Measurements from ENCODE around the gene TOMM34. TPM values are rescaled to one million over a fixed set of nuclear protein-coding genes. Genes with fewer than 3 reads are reported as not detected.

TOMM34 gene
- total RNA-seq, 1 experiment from 2014 or later = 90.6 TPM

- DNase-seq (ENCODE audit: low read depth) = no peak
These were observed 29.6 kb downstream of the TOMM34 start for GRCh38 chr20:44930517-44931168.

GRCh38 chr20:44928595-44928994 lies 31.6 kb downstream of the TOMM34 start:
- no peak for DNase-seq (ENCODE audit: low read depth)

GRCh38 chr20:44924541-44924940 lies 35.7 kb downstream of the TOMM34 start:
- DNase-seq (ENCODE audit: low read depth) = no peak

- no peak for DNase-seq (ENCODE audit: low read depth)
These were observed 38.8 kb downstream of the TOMM34 start for GRCh38 chr20:44921447-44921846.

DNA sequence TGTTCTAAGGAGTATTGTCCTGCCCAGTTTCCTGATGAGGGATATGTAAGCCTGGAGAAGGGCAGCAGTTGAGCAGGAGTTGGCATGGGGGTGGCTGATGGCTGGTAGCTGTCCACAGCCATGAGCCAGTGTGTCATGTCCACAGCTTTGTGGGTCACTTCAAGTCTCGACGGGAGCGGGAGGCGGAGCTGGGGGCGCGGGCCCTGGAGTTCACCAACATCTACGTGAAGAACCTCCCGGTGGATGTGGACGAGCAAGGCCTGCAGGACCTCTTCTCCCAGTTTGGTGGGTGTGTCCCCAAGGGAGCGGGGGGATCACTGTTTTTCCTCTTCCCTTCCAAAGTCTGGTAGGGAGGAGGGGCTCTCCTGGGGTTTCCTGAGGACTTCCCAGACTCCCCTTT lies 41.4 kb downstream of the TOMM34 start:
- DNase-seq (ENCODE audit: low read depth) = no peak

GRCh38 chr20:44918342-44918741 lies 41.9 kb downstream of the TOMM34 start:
- DNase-seq (ENCODE audit: low read depth) = no peak

DNA sequence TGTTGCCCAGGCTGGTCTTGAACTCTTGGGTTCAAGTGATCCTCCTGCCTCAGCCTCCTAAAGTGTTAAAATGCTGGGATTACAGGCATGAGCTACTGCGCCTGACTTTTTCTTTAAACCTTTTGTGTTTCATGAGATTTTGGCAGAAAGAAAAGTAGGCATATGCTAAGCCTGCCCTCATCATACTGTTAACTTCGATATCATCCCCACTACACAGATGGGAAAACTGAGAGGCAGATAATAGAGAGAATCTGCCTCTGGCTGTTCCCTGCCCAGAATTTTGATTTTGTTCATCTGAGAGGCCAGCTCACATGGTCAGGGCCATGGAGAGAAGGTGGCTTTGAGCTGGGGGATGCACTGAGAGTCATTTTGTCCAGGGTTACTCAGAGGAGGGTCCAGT lies 42.8 kb downstream of the TOMM34 start:
- DNase-seq (ENCODE audit: low read depth) = no peak

DNA sequence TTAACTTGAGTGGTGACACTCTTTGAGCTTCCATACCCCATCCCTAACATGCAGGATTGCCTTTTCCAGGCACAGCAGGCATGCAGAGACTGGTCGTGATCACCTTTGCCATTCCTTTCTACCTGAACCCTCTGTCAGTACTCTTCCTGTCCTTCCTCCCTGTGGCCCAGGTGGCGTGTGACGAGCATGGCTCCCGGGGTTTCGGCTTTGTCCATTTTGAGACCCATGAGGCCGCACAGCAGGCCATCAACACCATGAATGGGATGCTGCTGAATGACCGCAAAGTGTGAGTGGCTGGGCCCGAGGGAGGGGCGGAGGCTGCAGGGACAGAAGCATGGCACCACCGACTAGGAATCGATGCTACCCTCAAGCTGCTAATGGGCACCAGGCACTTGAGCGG lies 43.6 kb downstream of the TOMM34 start:
- DNase-seq (ENCODE audit: low read depth) = no peak

DNA sequence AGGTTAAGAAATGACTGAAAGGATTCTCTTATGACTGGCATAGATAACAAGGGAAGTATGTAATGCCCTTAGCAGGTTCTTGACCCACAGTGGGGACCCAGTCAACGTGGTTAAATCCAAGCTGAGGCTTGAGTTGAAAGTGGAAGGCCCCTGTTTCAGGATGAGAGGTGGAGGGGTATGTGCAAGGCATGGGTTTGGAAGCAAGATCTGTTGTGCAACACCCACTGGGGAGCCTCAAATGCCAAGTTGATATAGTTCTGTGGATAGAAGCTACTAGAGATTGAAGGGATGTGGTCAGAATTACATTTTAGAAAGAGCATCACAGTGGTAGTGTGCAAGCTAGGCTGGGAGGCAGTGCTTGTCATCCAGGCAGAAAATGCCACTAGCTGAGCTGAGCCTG lies 45.3 kb downstream of the TOMM34 start:
- no peak for DNase-seq (ENCODE audit: low read depth)

- no peak for DNase-seq (ENCODE audit: low read depth)
These were observed 48.0 kb downstream of the TOMM34 start for GRCh38 chr20:44912189-44912588.

DNA sequence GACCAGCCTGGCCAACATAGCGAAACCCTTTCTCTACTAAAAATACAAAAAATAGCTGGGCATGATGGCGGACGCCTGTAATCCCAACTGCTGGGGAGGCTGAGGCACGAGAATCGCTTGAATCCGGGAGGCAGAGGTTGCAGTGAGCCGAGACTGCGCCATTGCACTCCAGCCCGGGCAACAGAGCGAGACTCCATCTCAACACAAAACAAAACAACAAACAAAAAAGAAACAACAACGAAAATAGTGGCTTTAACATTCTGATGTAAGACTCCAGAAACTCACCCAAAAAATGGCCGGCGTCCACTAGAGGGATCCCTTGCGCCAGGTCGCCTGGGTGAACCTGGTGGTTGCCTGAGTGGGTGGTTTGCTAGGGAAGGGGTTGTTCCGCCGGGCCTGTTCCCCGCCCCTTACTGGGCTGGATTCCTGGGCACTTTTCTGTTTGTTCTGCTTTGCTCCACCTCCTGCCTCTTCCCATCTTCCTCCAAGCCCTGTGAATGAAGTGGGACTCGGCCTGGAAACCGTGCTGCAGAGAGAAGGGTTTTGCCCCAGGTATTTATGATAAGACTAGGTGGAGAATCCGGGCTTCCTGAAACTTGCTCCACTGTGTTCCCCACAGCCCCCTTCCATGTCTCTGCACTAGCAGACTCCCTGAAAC lies 48.8 kb downstream of the TOMM34 start:
- DNase-seq (ENCODE audit: low read depth) = peak; percentile 56

DNA sequence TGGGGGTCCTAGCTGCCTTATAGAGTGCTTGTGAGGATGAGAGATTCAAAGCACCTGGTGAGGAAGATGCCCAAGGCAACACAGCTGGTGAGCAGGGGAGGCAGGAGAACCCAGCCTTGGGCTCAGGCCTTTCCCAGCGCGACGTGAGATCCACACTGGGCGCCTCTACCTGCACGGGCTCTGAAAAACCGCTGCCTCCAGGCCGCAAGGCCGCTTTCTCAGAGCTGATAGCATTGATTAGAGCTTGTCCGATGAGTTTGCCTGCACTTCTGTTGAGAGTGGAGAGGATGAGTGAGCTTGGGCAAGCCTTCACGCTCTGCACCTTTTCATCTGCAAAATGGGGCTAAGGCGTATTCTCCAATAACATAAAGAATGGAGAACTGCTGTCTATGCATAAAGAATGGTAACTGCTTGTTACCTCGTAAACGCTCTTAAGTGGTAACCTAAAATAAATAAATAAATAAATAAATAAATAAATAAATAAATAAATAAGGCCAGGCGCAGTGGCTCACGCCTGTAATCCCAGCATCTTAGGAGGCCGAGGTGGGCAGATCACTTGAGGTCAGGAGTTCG lies 49.4 kb downstream of the TOMM34 start:
- peak; percentile 11 for DNase-seq (ENCODE audit: low read depth)

DNA sequence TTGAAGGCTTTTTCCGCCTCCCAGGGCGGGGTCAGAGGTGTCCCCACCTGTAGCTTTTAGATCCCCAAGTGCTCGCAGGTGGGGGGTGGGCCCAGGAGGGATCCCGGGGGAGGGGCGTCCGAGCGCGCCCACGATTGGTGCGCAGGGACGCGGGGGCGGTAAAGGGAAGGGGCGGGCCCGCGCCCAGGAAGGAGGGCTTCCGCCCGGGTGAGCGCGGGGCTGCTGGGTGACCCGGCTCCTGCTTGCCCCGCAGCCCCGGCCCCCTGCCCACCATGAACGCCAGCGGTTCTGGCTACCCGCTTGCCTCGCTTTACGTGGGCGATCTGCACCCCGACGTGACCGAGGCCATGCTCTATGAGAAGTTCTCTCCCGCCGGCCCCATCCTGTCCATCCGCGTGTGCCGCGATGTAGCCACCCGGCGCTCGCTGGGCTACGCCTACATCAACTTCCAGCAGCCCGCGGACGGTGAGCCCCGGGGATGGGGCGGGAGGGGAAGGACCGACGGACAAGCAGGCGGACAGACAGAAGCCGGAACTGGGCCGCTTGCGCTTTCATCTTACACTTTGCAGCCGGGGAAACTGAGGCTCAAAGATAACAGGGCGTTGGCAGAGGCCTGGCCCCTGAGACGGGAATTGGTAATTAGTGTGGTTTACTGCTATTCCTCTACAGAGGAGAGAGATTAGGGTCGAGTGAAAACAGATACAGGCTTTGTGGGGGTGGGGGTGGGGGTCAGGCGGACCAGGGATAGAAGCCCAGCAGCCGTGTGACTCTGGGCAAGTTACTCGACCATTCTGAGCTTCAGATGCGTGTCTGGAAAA lies 50.1 kb downstream of the TOMM34 start, which contains the start of gene PABPC1L:
PABPC1L (plus strand) TSS at position 189 of the 818 bp plus-strand sequence; CDS start at position 273, 84 bp downstream.
- DNase-seq (ENCODE audit: low read depth) = peak; percentile 70

DNA sequence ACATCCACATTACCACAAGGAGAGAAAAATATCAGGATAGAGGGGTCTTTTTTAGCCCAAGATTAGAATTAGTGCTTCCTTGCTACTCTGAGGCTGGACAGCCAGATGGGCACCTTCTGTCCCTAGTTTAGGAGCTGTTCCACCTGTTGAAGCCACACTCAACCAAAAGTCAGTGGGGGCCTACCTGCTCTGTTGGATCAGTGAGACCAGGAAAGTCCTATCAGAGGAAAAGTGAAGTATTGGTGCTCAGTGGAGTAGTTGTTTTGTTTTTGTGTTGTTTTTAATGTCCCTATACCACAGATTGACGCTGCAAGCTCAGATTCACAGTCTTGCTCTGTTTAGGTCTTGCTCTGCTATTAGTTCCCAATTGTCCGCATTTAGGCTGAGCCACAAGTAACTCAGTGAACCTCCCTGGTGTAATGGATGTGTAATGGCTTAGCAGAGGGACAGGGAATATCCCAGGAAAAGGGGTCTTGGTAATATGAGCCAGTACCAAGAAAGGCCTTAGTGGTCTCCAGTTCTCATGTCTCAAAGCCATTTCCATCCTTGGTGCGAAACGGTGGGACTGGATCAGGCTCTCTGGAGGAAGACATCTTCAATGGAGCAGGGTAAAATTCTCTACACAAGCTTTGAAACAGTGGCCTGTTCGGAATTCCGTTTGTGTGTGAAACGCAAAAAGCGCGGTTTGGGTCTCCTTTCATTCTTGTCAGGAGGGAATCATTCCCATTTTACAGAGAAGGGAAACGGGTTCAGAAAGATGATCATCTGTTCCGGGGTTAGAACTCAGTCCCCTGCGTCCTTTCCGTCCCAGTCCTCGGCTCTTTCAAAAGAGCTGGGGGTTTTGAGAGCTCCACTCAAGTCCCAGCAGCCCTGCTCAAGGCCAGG lies 51.0 kb downstream of the TOMM34 start:
- DNase-seq (ENCODE audit: low read depth) = no peak

DNA sequence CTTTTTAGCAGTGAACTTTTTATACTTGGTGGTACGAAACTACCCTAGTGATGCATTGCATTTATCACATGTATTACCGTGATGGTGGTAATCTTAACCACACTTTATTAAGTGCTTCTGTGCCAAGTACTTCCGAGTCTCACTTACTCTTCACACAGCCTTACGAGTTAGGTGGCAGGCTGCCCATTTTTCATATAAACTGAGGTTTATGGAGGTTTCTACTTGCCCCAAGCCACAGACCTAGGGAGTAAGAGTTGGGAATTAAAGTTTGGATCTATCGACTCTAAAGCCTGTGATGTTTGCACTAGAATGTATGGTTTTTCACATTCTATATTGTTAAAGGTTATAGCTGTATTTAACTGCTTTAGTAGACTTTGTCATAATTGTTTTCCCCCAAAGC lies 55.8 kb downstream of the TOMM34 start:
- DNase-seq (ENCODE audit: low read depth) = no peak

DNA sequence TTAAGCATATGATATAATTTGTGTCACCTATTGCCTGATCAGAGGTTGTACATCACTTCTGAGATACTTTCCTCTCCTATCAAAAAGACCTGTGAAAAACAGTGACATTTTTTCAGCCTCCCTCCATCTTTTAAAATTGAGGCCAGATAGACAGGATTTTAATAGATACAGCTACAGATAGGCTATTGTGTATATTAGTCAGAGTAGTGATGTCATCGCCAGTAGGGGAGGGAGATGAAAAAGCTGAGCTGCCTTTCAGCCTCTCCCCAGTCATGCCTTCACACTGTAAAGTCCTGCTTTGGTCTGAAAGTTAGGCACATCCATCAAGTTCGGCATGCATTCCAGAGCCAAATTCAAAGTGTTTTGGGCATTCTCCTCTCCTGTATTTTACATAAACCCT lies 58.2 kb downstream of the TOMM34 start:
- peak; percentile 31 for DNase-seq (ENCODE audit: low read depth)

GRCh38 chr20:44900231-44900854 lies 59.9 kb downstream of the TOMM34 start:
- DNase-seq (ENCODE audit: low read depth) = no peak

DNA sequence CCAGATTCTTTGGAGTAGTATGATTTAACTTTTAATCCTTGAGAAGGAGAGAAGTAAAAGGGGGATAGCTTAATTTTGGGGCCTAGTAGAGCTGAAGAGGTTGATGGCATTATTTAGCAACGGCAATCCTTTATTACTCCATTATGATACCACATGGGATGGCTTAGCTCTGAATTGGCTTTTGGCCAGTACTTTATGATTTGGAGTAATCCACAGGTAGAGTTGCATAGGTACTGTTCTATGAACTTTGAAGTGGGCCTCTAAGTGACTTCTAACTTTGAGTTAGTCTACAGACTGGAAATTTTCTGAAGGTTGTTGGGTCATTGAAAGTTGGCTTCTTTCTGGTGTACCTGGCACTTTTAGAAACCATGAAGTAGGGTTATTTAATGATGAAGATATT lies 63.1 kb downstream of the TOMM34 start:
- DNase-seq (ENCODE audit: low read depth) = no peak

GRCh38 chr20:44896583-44896982 lies 63.6 kb downstream of the TOMM34 start:
- no peak for DNase-seq (ENCODE audit: low read depth)

- DNase-seq (ENCODE audit: low read depth) = no peak
These were observed 65.2 kb downstream of the TOMM34 start for GRCh38 chr20:44894959-44895358.
